Activated T-helper 1 cell treated with anti-CD3 and anti-CD28 coated beads, Interleukin-2, amount 50 U/mL, for 16 hours (primary cell): ENCODE data around the gene AEBP1.

Experiments used
- DNase-seq, 2 donors: peaks; one replicate each; pipeline ENCODE4 v3.0.0-alpha.2; 2020; ENCODE audit warnings: low read depth in 1 of 2, low spot score in 1 of 2

AEBP1 gene

DNA sequence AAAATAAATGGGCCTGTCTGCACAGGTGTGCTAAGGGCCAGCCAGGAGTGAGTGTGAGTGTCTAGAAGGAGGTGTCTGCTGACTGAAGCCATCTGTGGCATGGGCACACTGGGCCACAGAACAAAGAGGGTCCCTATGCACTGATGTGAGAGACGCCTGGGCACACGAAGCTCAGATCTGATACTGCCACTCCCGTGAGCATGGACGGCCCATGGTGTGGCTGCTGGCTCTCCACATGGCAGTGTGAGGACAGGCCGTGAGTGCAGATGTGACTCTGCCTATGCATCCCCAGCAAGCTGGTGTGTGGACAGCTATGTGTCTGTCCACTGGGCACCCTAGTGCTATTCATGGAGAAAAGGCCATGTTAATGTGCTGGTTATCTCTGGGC is 49.8 kb downstream of the AEBP1 start:
- no peak for DNase-seq

DNA sequence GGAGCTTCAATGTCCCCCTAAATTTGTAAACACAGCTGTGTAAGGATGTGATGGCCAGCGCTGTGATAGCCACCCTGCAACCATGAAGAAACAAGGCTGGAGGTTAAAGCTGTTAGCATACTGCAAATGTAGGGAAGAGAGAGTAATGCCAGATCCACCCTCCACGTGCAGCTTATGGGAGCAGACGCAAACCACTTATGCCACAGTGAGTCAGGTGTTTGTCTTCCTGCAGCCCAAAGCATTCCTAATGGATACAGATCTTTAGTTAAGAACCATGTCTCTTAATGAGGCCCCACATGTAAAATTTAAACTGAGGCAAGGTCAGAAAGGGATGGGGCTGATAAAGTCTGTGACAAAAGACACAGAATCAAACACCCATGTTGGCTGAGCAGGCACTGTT is 50.6 kb downstream of the AEBP1 start:
- no peak for DNase-seq

DNA sequence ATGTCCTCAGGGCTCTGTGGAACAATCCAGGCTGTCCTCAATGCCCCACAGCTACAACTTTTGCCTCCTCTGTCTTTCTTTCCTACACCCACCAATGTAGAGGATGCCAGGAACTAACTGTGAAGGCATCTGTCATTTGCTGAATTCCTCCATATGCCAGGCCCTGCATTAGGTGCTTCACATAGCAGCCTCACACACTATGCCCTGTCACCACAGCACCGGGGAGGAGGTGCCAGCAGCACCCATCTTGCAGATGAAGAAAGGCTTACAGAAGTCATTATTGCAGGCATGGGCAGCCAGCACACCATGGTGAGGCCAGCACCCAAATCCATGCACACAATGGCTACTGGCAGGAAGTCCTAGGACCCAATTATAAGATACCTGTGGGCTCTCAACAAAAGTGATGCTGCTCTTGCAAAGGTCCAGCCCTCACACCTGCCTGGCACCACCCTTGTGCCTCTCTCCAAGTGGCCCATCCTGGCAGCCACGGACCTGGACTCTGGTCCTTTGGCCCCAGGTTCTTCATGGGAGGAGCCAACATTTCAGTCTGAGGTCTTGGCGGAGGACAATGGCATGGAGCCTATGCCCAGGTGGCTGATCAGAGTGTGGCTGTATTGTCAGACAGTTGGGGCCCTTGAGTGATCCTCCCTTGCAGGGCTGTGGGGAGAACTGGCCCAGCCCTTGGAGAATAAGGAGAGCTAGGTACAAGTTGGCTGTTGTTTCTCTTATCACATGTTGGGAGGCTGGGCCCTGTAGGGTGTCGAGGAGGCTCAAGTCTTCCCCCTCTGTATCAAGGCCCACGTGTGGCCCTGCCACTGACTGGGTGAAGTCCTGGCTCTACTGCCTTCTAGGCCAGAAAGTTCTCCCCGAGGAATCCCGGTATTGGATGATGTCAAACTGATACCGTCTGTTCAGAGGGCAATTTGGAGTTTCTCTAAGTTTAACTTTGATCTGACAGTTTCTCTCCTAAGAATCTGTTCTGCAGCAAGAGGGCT is 51.3 kb downstream of the AEBP1 start:
- no peak for DNase-seq

DNA sequence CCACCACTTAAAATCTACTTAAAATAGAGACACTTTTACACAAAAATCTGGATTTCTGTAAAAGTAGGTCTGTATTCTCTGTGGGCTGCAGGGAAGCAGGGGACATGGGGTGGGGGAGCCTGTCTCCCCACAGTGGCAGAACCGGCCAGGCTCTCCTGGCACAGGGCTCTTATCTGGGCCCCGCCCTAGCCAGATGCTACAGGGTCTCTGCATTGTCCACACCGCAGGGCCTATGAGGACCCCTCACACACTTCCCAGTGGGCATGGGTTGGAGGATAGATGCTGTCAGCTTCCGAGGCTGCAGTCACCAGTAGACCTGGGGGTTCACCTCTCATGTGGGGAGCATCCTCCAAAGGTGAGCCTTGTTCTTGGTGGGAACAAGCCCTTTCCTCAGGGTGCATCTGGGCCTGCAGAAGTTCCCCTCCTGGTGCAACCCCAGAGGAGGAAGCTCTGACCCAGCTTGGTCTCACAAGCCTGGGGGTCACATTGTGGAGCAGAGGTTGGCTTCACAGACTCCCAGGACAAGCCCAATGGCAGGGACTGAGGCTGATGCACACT is 52.4 kb downstream of the AEBP1 start:
- DNase-seq = no peak

DNA sequence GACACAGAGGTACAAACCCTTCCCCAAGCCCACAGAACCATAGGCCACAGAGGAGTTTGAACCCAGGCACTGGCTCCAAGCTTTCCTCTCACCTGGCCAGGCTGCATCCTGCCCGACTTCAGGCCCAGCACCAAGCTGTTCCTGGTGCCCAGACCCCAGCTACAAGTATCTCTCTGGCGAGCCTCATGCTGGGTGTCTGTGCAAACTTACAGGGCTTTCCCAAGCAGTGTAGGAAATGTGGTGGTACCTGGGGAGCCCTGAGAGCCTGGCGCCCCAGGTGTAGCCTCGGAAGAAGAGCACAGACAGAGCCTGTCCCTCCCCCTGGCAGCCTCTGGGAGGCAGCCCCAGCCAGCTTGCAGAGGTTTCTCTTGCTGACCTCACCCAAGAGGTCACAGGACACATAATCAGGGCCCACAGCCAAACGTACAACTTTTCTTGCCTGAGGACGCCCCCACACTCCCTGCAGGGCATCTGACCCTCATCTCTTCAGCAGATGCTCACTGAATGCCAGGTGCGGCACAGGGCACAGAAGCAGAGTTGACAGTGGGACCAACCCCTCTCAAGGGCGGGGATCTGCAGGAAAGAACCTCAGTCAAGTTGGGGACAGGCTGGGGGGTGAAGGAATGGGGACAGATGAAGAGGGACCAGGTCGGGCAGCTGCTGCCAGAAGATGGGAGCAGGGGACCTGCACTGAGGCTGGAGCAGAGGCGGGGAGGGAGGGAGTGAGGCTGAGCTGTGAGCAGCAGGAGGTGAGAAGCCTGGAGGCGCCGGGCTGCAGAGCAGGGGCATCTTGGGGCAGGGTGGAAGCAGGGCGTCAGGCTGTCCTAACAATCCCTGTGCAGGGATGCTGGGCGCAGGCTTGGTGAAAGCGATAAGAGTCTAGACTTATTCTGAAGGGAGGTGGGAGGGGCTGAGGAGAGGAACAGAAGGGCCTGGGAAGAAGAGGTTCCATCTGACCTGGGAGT is 53.3 kb downstream of the AEBP1 start:
- DNase-seq = no peak

DNA sequence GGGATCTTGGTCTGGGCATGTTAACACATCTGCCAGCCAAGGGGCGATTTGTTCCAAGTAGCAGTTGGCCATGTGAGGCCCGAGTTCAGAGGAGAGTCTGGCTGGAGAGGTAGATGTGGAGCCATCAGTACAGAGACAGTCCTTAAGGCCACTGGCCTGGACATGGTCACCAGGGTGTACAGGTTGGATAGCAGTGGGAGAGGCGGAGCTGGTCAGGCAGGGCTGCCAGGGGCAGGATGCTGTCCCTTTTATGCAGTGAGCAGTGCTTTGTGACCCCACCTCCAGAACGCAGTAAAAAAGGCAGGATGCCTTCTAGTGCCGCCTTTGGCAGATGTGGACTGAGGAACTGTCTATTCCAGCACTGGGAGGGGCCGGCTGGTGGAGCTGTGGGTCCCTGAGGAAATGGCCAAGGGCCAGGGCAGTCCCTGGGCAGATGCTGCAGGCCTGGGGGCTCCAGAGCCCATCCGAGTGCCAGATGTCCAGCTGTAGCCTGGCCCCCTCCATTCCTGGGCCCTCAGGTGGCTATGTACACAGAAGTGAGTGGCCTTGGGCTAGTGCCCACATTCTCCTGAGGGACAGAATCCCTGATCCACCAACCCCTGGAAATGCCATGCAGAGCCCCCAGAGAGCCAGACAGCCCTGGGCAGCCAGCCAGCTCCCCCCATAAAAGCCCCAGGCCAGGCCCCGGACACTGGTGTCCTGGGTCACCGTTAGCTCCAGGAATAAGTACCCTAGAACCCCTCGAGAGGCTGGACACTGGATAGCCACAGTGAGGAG is 54.1 kb downstream of the AEBP1 start:
- DNase-seq = no peak

DNA sequence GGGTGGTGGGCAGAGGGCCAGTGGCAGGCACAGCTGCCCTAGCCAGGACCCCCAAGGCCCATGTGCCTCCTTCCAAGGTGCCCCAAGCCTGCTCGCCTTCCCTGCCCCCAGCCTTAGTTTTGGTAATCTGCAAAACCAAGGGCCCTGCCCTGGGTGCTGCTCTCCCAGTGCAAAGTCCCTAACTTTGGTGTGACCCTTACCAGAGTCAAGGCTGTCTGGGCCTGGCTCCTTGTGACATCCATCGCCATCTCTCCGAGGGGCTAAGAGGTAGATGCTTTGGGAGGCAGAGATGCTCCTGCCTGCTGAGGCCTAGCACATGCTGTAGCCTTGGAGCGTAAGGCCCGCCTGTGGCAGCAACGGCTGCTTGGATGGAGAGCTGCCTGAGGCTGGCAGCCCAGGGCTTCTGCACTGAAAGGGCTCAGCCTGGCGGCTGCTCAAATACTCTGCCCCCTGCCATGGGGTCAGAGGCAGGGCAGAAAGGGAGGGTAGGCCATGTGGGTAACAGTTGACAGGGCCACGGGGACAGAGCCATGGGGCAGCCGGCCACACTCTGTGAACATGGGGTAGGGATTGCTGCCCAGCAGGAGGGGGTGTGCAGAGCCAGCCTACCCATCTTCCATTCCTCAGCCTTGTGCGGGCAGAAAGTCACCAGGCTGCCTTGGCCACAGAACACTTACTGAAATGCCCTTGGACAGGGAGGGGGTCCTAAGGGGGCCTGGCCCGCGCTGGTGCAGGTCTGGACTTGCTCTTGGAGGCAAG is 54.9 kb downstream of the AEBP1 start:
- DNase-seq = no peak

DNA sequence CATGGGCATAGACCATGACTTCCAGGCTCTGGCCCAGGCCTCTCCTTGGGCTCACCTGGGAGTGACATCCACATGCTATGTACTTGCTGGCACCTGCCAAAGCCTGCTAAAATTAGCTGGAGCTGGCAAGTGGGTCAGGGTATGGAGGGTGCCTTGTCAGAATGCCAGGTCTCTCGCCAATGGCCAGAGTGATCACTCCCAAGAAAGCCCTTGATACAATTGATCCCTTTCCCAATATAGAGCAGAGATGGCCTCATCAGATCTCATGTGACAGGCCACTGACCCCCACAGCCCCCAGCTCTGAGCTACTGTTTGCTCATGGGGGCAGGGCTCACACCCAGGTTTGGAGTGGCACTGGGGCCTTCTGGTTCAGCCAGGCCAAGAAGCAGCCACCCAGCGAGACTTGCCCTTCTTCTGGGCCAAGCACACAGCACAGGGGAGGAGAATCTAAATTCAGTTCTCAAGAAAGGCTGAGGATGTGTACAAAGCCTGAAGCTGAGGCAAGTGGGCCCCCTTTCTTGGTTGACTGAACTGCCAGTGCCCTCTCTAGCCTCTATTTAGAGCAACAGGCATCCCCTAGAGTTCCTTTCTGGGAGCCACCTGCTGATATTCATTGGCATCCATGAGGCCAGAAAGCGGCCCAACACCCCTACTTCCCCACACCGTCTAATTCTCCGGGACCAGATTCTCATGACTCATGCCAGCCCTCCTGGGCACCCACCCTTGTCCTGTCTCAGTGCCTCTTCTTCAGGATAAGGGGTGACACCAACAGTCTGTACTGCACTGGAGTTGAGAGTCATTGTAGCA is 55.9 kb downstream of the AEBP1 start:
- DNase-seq = no peak

DNA sequence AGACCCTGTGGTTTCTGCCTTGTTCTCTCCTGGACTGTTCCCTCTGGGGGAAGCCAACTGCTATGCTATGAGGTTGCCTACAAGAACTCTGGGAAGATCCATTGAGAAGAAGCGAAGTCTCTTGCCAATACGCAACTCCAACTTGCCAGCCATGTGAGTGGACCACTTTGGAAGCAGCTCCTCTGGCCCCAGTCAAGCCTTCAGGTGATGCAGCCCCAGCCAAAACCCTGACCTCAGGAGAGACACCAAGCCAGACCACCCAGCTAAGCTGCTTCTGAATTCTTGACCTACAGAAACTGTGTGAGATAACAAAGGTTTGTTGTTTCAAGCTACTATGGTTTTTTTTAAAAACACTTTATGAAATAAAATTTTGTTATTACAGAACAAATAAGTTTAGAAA is 57.2 kb downstream of the AEBP1 start:
- no peak for DNase-seq

DNA sequence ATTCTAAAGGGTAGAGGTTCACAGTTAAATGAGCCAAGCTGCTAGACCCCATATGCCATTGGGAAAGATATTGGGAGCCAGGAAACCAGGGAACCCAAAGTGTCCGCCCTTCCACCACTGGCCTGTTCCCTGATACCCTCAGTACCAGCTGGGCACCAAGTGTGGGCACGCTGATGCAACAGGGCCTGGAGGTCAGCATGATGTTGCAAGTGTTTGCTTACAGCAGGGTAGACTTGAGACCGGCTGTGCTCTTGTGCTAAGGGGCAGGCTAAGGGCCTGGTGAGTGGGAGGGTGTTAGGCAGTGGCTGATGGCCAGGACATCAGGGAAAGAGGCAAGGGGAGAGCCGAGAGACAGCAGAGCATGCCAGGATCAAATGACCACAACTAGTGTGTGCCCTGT is 58.0 kb downstream of the AEBP1 start:
- DNase-seq = no peak

DNA sequence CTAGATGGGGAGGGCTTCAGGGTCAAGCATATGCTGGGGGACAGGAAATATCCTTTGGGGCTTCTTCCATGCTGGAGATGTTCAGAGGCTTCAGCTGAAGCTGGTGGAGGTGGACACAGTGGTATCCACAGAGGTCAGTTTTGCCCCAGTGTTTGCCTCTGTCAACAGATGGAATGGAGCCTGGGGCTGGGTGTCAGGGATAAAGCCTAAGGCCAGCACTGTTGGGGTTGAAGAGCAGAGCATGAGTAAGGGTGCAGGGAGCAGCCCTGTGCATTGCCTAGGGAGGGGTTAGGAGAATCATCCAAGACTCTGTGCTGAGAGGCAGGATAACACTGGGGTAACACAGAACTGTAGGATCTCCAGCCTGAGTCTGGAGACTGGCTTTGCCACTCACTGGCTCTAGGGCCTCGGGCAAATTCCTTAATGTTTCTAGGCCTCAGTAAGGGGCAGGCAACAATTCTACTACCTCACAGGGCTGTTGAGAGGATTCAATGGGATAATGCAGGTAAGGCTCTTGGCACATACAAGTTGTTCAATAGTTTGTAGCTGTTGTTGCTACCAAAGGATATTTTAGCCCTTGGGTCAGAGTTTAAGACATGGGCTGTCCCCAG is 58.7 kb downstream of the AEBP1 start:
- no peak for DNase-seq

DNA sequence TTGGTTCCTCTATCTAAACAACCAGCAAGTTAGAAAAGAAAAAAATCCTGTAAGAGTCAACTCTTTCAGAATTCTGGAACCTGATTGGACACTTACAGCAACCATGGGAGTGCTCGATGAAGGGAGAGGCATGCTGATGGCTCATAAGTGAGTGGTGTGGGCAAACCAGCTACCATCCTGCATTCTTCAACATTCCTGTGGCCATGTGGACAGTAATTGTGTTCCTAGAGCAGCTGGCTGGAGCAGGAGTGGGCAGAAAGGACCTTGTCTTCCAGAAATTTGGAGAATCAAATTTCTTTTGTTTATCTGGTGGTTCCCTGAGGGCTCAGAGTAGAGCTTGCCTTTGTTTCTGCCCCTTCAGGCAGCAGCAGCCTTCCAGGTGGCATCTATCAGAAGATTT is 59.4 kb downstream of the AEBP1 start:
- DNase-seq = no peak
